ENCODE results near the gene DCTN5. TPM values are rescaled to one million over a fixed set of nuclear protein-coding genes. Genes with fewer than 3 reads are reported as not detected.

The DCTN5 gene
- total and polyA plus RNA-seq, 2 of the 13 experiments (the other 11 are each of a cell fraction or from before 2014, with no cell fraction given): 105 to 207 TPM

- no peak for TF ChIP-seq PHB2 (IDR thresholded peaks at IDR 0.05; ENCODE audit: partially characterized antibody)
- TF ChIP-seq TP53 (CRISPR knock-in tag; conservative IDR thresholded peaks at IDR 0.05): no peak
- TF ChIP-seq SMAD9 (CRISPR knock-in tag; IDR thresholded peaks at IDR 0.05): no peak
- TF ChIP-seq NR2F2 (IDR thresholded peaks at IDR 0.05; ENCODE audit: borderline replicate concordance, low read depth): no peak; the same call in 1 of the 2 replicates
- TF ChIP-seq SSRP1 (CRISPR knock-in tag; IDR thresholded peaks at IDR 0.05): no peak
- TF ChIP-seq MIXL1 (CRISPR knock-in tag; IDR thresholded peaks at IDR 0.05): no peak
- TF ChIP-seq ZNF292 (CRISPR knock-in tag; IDR thresholded peaks at IDR 0.05; ENCODE audit: borderline replicate concordance, low read depth): peak; percentile 90; the same call in 1 of the 2 replicates
- TF ChIP-seq ZNF674 (CRISPR knock-in tag; IDR thresholded peaks at IDR 0.05; ENCODE audit: low read depth): no peak
- TF ChIP-seq ZNF607 (CRISPR knock-in tag; IDR thresholded peaks at IDR 0.05; ENCODE audit: borderline replicate concordance): no peak
- TF ChIP-seq BORCS8-MEF2B (CRISPR knock-in tag; IDR thresholded peaks at IDR 0.05): no peak
- peak; percentile 86 for TF ChIP-seq ZNF761 (CRISPR knock-in tag; conservative IDR thresholded peaks at IDR 0.05)
- TF ChIP-seq NFATC3 (CRISPR knock-in tag; IDR thresholded peaks at IDR 0.05): no peak
- TF ChIP-seq MYNN (CRISPR knock-in tag; IDR thresholded peaks at IDR 0.05; ENCODE audit: low read depth): no peak
- TF ChIP-seq ZBTB7A (CRISPR knock-in tag; IDR thresholded peaks at IDR 0.05): 0 out of 2 replicates have a peak, but pooled peaks have one; percentile 67
- TF ChIP-seq ZSCAN20 (CRISPR knock-in tag; IDR thresholded peaks at IDR 0.05; ENCODE audit: borderline replicate concordance): no peak
- TF ChIP-seq PAXIP1 (CRISPR knock-in tag; conservative IDR thresholded peaks at IDR 0.05): peak; percentile 41; the same call in 1 of the 2 replicates
- TF ChIP-seq ZNF747 (CRISPR knock-in tag; IDR thresholded peaks at IDR 0.05; ENCODE audit: borderline replicate concordance): no peak
- no peak; the same call in 1 of the 2 replicates for TF ChIP-seq SNAPC5 (CRISPR knock-in tag; IDR thresholded peaks at IDR 0.05; ENCODE audit: borderline replicate concordance)
- TF ChIP-seq ZNF841 (CRISPR knock-in tag; IDR thresholded peaks at IDR 0.05; ENCODE audit: borderline replicate concordance): no peak
- no peak for TF ChIP-seq ZNF234 (CRISPR knock-in tag; conservative IDR thresholded peaks at IDR 0.05)
- TF ChIP-seq ZSCAN22 (CRISPR knock-in tag; IDR thresholded peaks at IDR 0.05): peak; percentile 55; the same call in 1 of the 2 replicates
- TF ChIP-seq EZH2 (conservative IDR thresholded peaks at IDR 0.05; ENCODE audit: low read depth, low read length): no peak
- no peak for TF ChIP-seq RCOR2 (CRISPR knock-in tag; IDR thresholded peaks at IDR 0.05)
- TF ChIP-seq ZC3H13 (CRISPR knock-in tag; IDR thresholded peaks at IDR 0.05): no peak
Measured at GRCh38 chr16:23694644-23695373, 53.5 kb downstream of the DCTN5 start (continued).
